Stomach (tissue), 4 donors: ENCODE data around the gene TP53TG5.

Experiments used
- CTCF ChIP-seq, 7 experiments: fragments of 450-650 bp in 4 of 7; fragments of 200-600 bp in 3 of 7; sonication (generic) in 3 of 7; IDR thresholded peaks; one replicate each; pipeline ENCODE4 v1.5.1; 2016 to 2019; ENCODE audit warnings: antibody characterized with exemption in 7 of 7, control low read depth in 2 of 7, mild to moderate bottlenecking in 1 of 7
- POLR2A ChIP-seq, 4 donors: fragments of 450-650 bp; IDR thresholded peaks; one replicate each; pipeline ENCODE4 v1.6.1; 2016; ENCODE audit warnings: antibody characterized with exemption in 4 of 4, control low read depth in 2 of 4, mild to moderate bottlenecking in 1 of 4, moderate library complexity in 1 of 4

GRCh38 chr20:45412653-45413052 is 34.5 kb upstream of the TP53TG5 start:
- TF ChIP-seq POLR2A (IDR thresholded peaks at IDR 0.05) (no peak), CTCF (IDR thresholded peaks at IDR 0.05) (no peak)
